Activated CD4-positive, alpha-beta memory T cell treated with anti-CD3 and anti-CD28 coated beads for 36 hours (primary cell): ENCODE data around the gene XRN2. TPM values are rescaled to one million over a fixed set of nuclear protein-coding genes. Genes with fewer than 3 reads are reported as not detected.

Experiments
- CTCF ChIA-PET: fragments of 350-600 bp; sonication (Branson Sonifier 250); formaldehyde crosslinking; loops from one replicate; lab custom pipeline; 2021; ENCODE audit warnings: antibody characterized with exemption, inconsistent platforms; lab: Charles Lee
- POLR2A ChIA-PET: fragments of 350-600 bp; sonication (Branson Sonifier 250); formaldehyde crosslinking; loops from one replicate; lab custom pipeline; 2021; ENCODE audit warnings: antibody characterized with exemption; lab: Charles Lee
- DNase-seq: peaks from one replicate; pipeline ENCODE4 v3.0.0-alpha.2; 2020
- H3K27ac Mint-ChIP-seq: one replicate; pipeline ENCODE4 v1.8.0; 2021; ENCODE audit warnings: mixed read lengths
- H3K27me3 Mint-ChIP-seq: one replicate; pipeline ENCODE4 v1.8.0; 2021; ENCODE audit warnings: mixed read lengths
- H3K36me3 Mint-ChIP-seq: one replicate; pipeline ENCODE4 v1.8.0; 2021; ENCODE audit warnings: mixed read lengths
- H3K4me1 Mint-ChIP-seq: one replicate; pipeline ENCODE4 v1.8.0; 2021; ENCODE audit warnings: low read depth, mixed read lengths
- H3K4me3 Mint-ChIP-seq: one replicate; pipeline ENCODE4 v1.8.0; 2021; ENCODE audit warnings: mild to moderate bottlenecking, mixed read lengths
- H3K9me3 Mint-ChIP-seq: one replicate; pipeline ENCODE4 v1.8.0; 2021; ENCODE audit warnings: mixed read lengths
- intact Hi-C: fragments of 100-400 bp; cut with micrococcal nuclease; formaldehyde crosslinking; loops from one replicate; pipeline ENCODE4 v1.15.1; 2023
- total RNA-seq, 2 experiments: library from RNA; stranded (reverse); gene quantifications; one replicate each; pipeline ENCODE4 v1.2.3, GENCODE V29; 2021

XRN2 gene
- total RNA-seq, 2 experiments from 2014 or later, result 91.0 to 94.4 TPM

DNA sequence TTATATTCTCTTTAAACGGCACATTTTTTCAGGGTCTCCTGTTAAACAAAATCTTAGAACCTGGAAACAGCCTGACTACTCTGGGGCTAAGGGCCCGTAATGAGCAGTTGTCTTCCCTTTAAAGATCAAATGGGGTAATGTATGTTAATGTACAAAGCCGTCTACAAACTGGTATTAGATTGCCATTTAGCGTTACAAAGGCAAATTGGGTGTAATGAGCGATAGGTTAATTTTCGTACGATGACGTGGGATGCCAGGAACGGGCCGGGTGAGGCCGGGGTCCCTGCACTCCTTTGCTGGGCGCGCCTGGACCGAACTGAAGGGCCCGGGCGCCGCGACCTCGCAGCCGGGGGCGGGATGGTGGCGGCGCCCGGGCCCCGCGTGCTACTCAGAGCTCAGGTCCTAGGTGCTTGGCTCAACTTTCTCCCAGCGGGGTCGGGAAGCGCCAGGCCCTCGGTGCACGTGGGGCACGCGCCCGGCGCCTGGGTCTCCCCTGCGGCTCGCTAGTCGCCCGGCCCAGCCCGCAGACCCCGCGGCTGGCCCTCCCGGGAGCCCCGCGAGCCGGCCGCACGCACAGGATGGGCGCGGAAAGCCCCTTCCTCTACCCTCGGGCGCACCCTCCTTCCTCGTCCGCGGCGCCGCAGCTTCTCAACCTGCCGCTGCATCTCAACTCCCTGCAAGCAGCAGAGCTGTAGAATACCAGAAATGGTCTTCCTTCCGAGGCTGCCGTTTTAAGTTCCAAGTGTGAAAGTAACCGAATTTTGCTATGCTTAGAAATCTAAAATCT, 88.2 kb downstream of the XRN2 start:
- Mint-ChIP-seq H3K4me1 (peaks cover 16% of the 10 kb centered on the region), H3K27me3 (peaks cover 38% of the 10 kb centered on the region), H3K27ac (no peak overlapping the region), H3K4me3 (no peak overlapping the region), H3K9me3 (no peaks in the 10 kb centered on the region), H3K36me3 (peaks cover 33% of the 10 kb centered on the region)
- ChIA-PET CTCF (interaction anchor here (3.2 kb wide), 1 partner anchor 156 kb away, joined by 14 read pairs; no protein-coding TSS in a partner anchor), POLR2A (interaction anchor here (1.5 kb wide), 1 partner anchor 9 kb away, joined by 3 read pairs; no protein-coding TSS in a partner anchor)
- intact Hi-C loops, result loop anchor here (10.0 kb wide), 2 partner anchors 313 to 1027 kb away; partner anchors contain the start of genes INSM1 and PAX1
- DNase-seq, result no peak

GRCh38 chr20:21391972-21392352, 88.8 kb downstream of the XRN2 start:
- no peak overlapping the region for H3K4me3 Mint-ChIP-seq
- intact Hi-C loops, result loop anchor here (2.0 to 10.0 kb wide), 3 partner anchors 157 to 1027 kb away; partner anchors contain the start of genes INSM1 and PAX1
- peaks cover 28% of the 10 kb centered on the region for H3K36me3 Mint-ChIP-seq
- H3K4me1 Mint-ChIP-seq, result peaks cover 16% of the 10 kb centered on the region
- H3K27me3 Mint-ChIP-seq, result peaks cover 38% of the 10 kb centered on the region
- DNase-seq, result no peak
- ChIA-PET CTCF (no interaction called here), POLR2A (no interaction called here)
- no peak overlapping the region for H3K27ac Mint-ChIP-seq
- H3K9me3 Mint-ChIP-seq, result no peaks in the 10 kb centered on the region

DNA sequence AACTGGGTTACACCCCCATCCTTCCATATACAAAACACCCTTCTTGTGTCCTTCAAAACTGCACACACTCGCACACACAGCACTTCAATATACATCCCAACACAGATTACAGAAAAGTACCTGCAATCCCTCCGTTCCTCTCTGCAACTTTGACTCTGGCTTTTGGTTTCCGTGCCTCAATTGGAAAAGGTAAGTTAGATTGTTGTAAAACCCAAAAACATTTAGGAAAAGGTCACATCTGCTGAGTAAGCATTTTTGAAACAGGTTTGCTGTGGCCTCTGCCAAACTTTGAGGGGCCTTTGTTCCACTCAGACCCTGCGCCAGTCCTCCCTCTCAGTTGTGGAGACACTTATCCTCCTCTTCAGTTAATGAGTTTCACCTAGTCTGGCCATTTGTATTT, 90.0 kb downstream of the XRN2 start:
- ChIA-PET POLR2A (no interaction called here), CTCF (interaction anchor here (1.6 to 3.6 kb wide), 3 partner anchors 110 to 157 kb away, joined by 4 to 19 read pairs (median 17); no protein-coding TSS in a partner anchor)
- intact Hi-C loops, result loop anchor here (2.0 to 10.0 kb wide), 3 partner anchors 158 to 1028 kb away; partner anchors contain the start of genes INSM1 and PAX1
- H3K36me3 Mint-ChIP-seq, result peaks cover 19% of the 10 kb centered on the region
- H3K4me1 Mint-ChIP-seq, result peaks cover 19% of the 10 kb centered on the region
- no peak for DNase-seq
- H3K9me3 Mint-ChIP-seq, result no peaks in the 10 kb centered on the region
- H3K27me3 Mint-ChIP-seq, result peaks cover 47% of the 10 kb centered on the region
- H3K4me3 Mint-ChIP-seq, result no peak overlapping the region
- H3K27ac Mint-ChIP-seq, result no peak overlapping the region

DNA sequence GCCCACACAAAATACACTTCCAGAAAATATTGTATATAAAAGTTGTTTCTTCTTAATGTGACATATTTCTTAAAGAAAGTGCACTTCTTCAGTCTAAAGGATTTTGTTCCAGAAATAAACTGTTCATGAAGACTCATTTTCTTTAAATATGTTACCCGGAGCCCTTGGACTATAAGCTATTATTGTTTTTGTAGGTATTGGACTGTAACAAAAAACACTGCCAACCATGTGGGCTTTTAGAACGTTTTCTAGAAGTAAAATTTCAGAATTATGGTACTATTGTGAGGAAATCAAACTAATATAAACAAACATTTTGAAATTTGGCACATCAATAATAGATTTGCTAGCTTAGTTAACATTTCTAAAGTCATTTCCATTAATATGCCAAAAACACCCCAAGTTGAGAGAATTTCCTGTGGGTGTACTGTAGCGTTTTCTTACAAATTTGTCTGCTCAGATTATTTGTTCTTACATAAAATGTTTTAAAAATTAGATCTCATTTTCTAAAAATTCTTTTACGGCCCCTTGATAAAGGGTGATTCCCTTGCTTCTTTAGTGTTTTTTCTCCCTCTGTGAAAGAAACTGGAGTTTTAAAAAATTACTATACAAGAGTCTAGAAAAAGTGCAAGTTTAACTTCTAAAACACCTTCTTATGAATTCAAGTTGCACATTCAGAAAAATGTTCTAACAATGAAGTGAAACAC, 90.8 kb downstream of the XRN2 start:
- Mint-ChIP-seq H3K4me1 (peaks cover 19% of the 10 kb centered on the region), H3K9me3 (peaks cover 2% of the 10 kb centered on the region), H3K27ac (no peak overlapping the region), H3K36me3 (peaks cover 21% of the 10 kb centered on the region), H3K4me3 (no peak overlapping the region), H3K27me3 (peaks cover 55% of the 10 kb centered on the region)
- ChIA-PET POLR2A (no interaction called here), CTCF (interaction anchor here (1.6 to 3.6 kb wide), 3 partner anchors 109 to 158 kb away, joined by 4 to 19 read pairs (median 17); no protein-coding TSS in a partner anchor)
- intact Hi-C loops, result loop anchor here (2.0 to 10.0 kb wide), 5 partner anchors 115 to 1029 kb away; partner anchors contain the start of genes INSM1 and PAX1
- DNase-seq, result no peak

- intact Hi-C loops, result loop anchor here (2.0 to 10.0 kb wide), 4 partner anchors 114 to 1030 kb away; partner anchors contain the start of genes INSM1 and PAX1
- no peak for DNase-seq
- Mint-ChIP-seq H3K27ac (no peak overlapping the region), H3K36me3 (peaks cover 18% of the 10 kb centered on the region), H3K9me3 (peaks cover 2% of the 10 kb centered on the region), H3K27me3 (peaks cover 60% of the 10 kb centered on the region), H3K4me3 (no peak overlapping the region), H3K4me1 (peaks cover 19% of the 10 kb centered on the region)
- POLR2A ChIA-PET, result no interaction called here
- CTCF ChIA-PET, result interaction anchor here (1.1 to 3.6 kb wide), 5 partner anchors 109 to 159 kb away, joined by 3 to 19 read pairs (median 5); no protein-coding TSS in a partner anchor
Observed at GRCh38 chr20:21394551-21394950, 91.4 kb downstream of the XRN2 start.

DNA sequence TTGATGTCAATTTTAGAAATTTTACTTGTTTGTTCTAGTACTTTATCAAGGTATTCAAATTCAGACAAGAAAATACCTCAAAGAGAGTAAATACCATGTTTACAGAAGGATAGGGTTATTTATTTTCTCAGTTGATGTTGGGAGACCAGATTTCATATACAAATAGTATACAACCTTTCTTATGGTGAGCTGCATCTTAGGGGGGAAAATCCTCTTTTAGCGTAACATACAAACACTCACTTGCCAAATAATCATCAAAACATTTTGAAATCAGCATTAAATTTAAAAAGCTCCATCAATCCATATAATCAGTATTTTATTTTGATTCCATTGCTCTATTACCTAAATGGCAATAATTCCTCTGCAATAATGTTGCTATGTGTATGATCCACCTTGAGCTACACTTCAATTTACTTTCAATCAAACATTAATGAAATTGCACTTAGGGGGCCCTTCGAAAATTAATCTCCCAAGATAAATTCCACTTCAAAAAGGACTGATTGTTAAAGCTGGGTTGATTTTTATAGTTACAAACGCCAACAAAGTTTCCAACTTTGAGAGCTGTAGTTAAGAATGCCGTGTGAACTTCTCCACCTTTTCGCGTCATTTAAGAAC, 92.0 kb downstream of the XRN2 start:
- Mint-ChIP-seq H3K4me3 (no peak overlapping the region), H3K27me3 (peaks cover 64% of the 10 kb centered on the region)
- POLR2A ChIA-PET, result no interaction called here

GRCh38 chr20:21395666-21396598, 92.8 kb downstream of the XRN2 start:
- intact Hi-C loops, result loop anchor here (2.0 to 10.0 kb wide), 4 partner anchors 113 to 1031 kb away; partner anchors contain the start of genes INSM1 and PAX1
- peaks cover 19% of the 10 kb centered on the region for H3K4me1 Mint-ChIP-seq
- ChIA-PET CTCF (interaction anchor here (1.1 to 3.6 kb wide), 3 partner anchors 114 to 160 kb away, joined by 3 to 19 read pairs (median 5); no protein-coding TSS in a partner anchor), POLR2A (no interaction called here)
- peaks cover 2% of the 10 kb centered on the region for H3K9me3 Mint-ChIP-seq
- H3K27ac Mint-ChIP-seq, result no peak overlapping the region
- H3K36me3 Mint-ChIP-seq, result peaks cover 14% of the 10 kb centered on the region
- peaks cover 72% of the 10 kb centered on the region for H3K27me3 Mint-ChIP-seq
- peak; percentile 64 for DNase-seq
- H3K4me3 Mint-ChIP-seq, result peak overlapping the region; percentile 33

More for the DNA sequence above, 92.0 kb downstream of the XRN2 start:
- H3K27ac Mint-ChIP-seq, result no peak overlapping the region
- peaks cover 19% of the 10 kb centered on the region for H3K4me1 Mint-ChIP-seq
- peaks cover 16% of the 10 kb centered on the region for H3K36me3 Mint-ChIP-seq
- intact Hi-C loops, result loop anchor here (2.0 to 10.0 kb wide), 4 partner anchors 114 to 1030 kb away; partner anchors contain the start of genes INSM1 and PAX1
- peaks cover 2% of the 10 kb centered on the region for H3K9me3 Mint-ChIP-seq
- CTCF ChIA-PET, result interaction anchor here (1.1 to 3.6 kb wide), 4 partner anchors 110 to 159 kb away, joined by 3 to 19 read pairs (median 11); no protein-coding TSS in a partner anchor
- no peak for DNase-seq

GRCh38 chr20:21396599-21397340, 93.6 kb downstream of the XRN2 start:
- peaks cover 2% of the 10 kb centered on the region for H3K9me3 Mint-ChIP-seq
- intact Hi-C loops, result loop anchor here (10.0 kb wide), 2 partner anchors 308 to 1032 kb away; partner anchors contain the start of genes INSM1 and PAX1
- no peak for DNase-seq
- H3K36me3 Mint-ChIP-seq, result peaks cover 9% of the 10 kb centered on the region
- H3K27ac Mint-ChIP-seq, result no peak overlapping the region
- H3K27me3 Mint-ChIP-seq, result peaks cover 73% of the 10 kb centered on the region
- ChIA-PET POLR2A (no interaction called here), CTCF (interaction anchor here (0.9 to 3.6 kb wide), 2 partner anchors 108 to 161 kb away, joined by 3 to 19 read pairs; no protein-coding TSS in a partner anchor)
- H3K4me1 Mint-ChIP-seq, result peaks cover 17% of the 10 kb centered on the region
- H3K4me3 Mint-ChIP-seq, result no peak overlapping the region

DNA sequence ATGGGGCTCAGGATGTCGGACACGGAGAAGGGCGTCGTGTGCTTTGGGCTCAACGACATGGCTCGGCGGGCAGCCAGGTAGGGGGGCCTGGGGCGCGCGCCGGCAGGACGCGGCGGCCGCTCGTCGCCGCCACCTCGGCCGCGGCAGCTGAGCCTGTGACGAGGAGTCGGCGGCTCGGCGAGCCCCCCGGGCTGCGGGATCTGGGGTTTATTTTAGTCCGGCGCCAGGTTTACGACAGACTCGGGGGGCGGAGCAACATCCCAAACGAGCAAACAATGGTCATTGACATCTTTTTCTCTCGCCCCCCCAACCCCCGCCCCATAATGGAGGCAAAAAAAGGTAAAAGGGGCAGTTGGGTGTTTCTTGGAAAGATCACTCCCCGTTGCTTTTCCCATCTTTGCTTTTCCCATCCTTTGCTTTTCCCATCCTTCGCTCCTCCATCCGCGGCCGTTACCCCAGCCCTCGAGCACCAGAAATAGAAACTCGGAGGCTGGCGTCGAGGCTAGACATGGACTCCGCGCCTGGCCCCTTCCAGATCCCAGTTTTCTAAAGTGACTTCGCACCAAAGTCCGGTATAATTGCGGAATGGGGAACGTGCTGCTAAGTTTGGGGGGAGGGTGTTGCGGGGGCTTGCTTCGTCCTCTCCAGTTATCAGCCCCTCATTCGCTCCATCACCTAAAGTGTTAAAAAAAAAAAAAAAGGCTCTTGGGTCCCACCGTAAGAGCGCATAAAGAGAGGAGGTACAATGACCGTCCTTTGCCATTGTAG, 94.4 kb downstream of the XRN2 start, which contains the start of gene NKX2-4:
Gene NKX2-4, minus strand, starts transcription at position 186 of the 768 bp plus-strand sequence. Its CDS starts 127 bp downstream, at position 59.
- Mint-ChIP-seq H3K9me3 (peaks cover 2% of the 10 kb centered on the region), H3K27ac (no peak within 1 kb of the TSS)
- intact Hi-C loops, result loop anchor here (2.0 to 10.0 kb wide), 3 partner anchors 293 to 1033 kb away; partner anchors contain the start of genes INSM1 and PAX1

More for the DNA sequence above, 94.4 kb downstream of the XRN2 start, which contains the start of gene NKX2-4:
- H3K27me3 Mint-ChIP-seq, result peaks cover 72% of the 10 kb centered on the region
- H3K4me1 Mint-ChIP-seq, result peaks cover 14% of the 10 kb centered on the region
- ChIA-PET POLR2A (no interaction called here), CTCF (interaction anchor here (0.9 to 1.0 kb wide), 2 partner anchors 108 to 162 kb away, joined by 3 read pairs; no protein-coding TSS in a partner anchor)
- peaks cover 7% of the 10 kb centered on the region for H3K36me3 Mint-ChIP-seq
- H3K4me3 Mint-ChIP-seq, result peak within 1 kb of the TSS; percentile 41
- DNase-seq, result no peak
